Spleen (tissue), 7 donors: ENCODE data around the gene ADAMTS17.

Experiments used
- CTCF ChIP-seq, 11 experiments: fragments of 200-600 bp in 7 of 11; fragments of 450-650 bp in 4 of 11; sonication (generic) in 4 of 11; IDR thresholded peaks in 8 of 11; conservative IDR thresholded peaks in 3 of 11; 1 replicate in 7 of 11; 2 replicates in 4 of 11; pipeline versions ENCODE4 v1.4.0 to v1.8.0; 2016 to 2021; ENCODE audit warnings: antibody characterized with exemption in 11 of 11, inconsistent platforms in 4 of 11, mild to moderate bottlenecking in 1 of 11
- POLR2A ChIP-seq, 3 donors: fragments of 450-650 bp; IDR thresholded peaks; one replicate each; pipeline ENCODE4 v1.5.1; 2017; ENCODE audit warnings: antibody characterized with exemption in 3 of 3, mild to moderate bottlenecking in 1 of 3
- POLR2AphosphoS5 ChIP-seq, 3 donors: sonication (generic); formaldehyde crosslinking; IDR thresholded peaks; one replicate each; pipeline ENCODE4 v1.5.1; 2017; ENCODE audit warnings: antibody characterized with exemption in 3 of 3
- donor health status: DM: no; HTN: no; CAD: no; lungs with moderate emphysema.
- donor health status: DM: no; HTN: no; CAD: no.
- donor health status: DM: no; HTN: no; CAD: no.

GRCh38 chr15:100194996-100195395, 146.8 kb downstream of the ADAMTS17 start:
- TF ChIP-seq CTCF (IDR thresholded peaks at IDR 0.05 in 8 of 11, conservative IDR thresholded peaks at IDR 0.05 in 3 of 11): no peak
- no peak for TF ChIP-seq POLR2AphosphoS5 (IDR thresholded peaks at IDR 0.05)
- TF ChIP-seq POLR2A (IDR thresholded peaks at IDR 0.05): no peak
